NCI-H146 treated with DMSO at 0.1 percent for 48 hours (cell line): ENCODE data around the gene NXPH4.

ENCODE experiments used
- DNase-seq: peaks from one replicate; lab custom pipeline; 2025; ENCODE audit not compliant: unreplicated experiment; lab: John Stamatoyannopoulos, UW

The NXPH4 gene

DNA sequence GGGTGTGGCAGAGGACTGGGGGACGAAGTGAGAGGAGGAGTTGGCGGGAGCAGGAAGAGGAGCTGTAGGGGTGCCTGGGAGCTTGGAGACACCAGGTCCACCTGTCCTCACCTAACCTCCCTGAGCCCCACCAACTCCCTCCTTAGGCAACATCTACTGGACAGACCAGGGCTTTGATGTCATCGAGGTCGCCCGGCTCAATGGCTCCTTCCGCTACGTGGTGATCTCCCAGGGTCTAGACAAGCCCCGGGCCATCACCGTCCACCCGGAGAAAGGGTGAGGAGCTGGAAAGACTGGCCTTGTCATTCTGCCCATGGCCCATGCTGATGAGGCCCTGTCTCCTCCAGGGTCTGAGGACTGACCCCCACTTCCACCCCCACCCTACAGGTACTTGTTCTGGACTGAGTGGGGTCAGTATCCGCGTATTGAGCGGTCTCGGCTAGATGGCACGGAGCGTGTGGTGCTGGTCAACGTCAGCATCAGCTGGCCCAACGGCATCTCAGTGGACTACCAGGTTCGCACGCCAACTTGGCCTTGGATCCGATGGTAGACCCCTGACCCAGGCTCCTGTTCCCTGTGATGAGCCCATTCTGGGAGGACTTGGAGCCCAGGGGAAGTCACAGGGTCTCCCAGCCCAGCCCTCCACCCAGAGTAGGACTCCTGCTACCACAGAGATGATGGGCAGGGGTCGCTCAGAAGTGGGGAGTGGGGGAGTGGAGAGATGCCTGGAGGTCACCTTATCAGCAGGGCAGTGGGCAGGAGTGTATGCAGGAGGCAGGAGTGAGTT, 32.5 kb upstream of the NXPH4 start:
- DNase-seq, result no peak

DNA sequence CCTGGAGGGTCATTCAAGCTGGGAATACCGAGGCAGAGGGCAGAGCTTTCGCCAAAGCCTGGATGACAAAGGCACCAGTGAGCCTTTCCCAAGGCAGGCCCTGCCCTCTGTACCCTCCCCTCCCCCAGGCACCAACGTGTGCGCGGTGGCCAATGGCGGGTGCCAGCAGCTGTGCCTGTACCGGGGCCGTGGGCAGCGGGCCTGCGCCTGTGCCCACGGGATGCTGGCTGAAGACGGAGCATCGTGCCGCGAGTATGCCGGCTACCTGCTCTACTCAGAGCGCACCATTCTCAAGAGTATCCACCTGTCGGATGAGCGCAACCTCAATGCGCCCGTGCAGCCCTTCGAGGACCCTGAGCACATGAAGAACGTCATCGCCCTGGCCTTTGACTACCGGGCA, 31.2 kb upstream of the NXPH4 start:
- DNase-seq, result no peak

DNA sequence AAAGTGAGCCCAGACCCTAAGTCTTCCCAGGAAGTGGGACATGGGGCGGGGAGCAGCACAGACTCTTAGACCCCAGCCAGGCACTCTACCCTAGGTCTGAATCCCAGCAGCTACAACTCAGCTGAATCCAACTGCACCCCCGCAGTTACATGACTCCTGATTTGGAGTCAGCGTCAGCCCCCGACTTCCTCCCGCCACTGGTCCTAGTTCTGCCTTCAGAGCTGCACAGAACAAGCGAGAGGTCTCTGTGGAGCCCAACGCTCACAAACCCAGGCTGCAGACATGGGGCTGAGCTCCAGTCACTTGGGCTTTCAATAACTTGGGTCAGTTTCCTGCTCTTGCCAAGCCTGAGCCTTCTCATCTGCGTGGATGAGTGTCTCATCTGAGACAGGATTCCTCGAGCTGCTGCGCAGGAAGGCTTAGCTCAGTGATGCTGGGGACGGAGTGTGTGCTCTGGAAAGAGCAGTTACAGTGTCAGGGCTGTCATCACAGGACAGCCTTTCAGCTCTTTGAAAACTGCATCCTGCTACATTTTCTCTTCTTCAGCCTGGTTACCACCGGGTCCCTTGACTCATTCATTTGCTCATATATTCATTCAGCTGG, 30.6 kb upstream of the NXPH4 start:
- no peak for DNase-seq

DNA sequence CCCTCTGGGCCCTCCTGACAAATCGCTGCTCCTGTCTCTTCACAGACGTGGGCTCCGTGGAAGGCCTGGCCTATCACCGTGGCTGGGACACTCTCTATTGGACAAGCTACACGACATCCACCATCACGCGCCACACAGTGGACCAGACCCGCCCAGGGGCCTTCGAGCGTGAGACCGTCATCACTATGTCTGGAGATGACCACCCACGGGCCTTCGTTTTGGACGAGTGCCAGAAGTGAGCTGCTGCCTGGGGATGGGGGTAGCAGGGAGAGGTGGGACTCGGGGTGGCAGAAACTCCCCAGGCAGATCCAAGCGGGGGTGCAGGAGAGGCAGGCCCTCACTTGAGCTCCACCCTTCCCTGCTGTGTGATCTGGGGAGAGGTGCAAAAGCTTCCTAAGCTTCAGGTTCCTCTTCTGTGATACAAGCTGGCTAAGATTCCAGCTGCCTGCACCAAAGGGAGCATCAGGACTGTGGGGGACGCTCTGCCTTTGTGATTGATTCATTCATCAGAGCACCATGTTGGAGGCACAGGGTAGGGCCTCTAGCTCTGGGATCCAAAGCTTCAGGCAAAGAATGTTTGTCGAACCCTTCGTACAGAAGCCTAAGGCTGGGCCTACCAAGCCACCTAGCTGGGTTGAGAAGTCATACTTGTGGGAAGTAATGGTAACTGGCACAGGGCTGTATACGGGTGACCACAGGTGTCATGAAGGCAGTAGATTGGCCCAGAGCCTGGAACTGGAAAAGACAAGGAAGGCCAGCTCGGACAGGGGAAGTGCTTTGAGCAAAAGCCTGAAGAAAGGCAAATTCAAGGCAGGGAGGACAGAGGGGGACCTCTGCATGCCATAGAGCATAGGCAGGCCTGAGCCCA, 29.1 kb upstream of the NXPH4 start:
- no peak for DNase-seq

DNA sequence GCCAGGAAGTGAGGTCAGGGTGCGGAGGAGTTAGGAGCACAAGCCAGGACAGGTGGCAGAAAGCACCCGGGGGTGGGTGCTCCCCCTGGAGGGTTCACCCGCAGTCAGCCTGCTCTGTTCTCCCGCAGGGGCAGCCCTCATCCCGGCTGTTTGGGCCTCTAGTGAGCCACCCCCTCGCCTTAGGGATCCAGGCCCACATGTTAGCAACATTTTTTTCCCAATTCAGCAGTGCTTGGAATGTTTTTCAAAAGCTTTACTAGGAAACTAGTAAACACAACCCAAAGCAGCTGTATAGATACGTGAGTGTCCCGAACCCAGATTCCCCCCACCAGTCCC, 28.5 kb upstream of the NXPH4 start:
- DNase-seq, result no peak

DNA sequence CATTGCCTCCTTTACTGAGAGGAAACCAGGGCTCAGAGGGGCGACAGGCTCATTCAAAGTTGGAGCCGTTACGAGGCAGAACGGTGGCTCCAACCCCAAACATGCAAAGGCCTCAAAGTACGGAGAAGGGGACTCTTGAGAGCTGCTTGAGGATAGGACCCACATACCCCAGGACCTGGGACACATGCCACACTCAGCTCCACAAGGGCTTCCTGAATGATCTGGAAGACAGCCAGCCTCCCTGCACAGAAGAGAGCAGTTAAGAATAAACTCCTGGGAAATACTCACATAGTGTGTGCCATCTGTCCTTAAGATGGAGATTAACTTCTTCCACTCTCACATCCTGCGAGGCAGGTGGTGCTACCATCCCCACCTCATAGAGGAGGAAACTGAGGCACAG, 26.6 kb upstream of the NXPH4 start:
- no peak for DNase-seq

DNA sequence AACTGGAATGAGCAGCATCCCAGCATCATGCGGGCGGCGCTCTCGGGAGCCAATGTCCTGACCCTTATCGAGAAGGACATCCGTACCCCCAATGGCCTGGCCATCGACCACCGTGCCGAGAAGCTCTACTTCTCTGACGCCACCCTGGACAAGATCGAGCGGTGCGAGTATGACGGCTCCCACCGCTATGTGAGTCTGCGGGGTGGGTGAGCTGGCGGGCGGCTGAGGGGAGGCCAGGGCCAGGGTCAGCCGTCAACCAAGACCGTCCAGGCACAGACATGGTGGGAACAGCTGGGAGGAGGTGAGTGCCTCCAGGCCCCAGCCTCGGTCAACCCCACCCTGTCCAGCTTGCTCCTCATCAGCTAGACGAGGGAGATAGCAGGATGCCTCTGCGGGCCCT, 25.8 kb upstream of the NXPH4 start:
- DNase-seq, result no peak

DNA sequence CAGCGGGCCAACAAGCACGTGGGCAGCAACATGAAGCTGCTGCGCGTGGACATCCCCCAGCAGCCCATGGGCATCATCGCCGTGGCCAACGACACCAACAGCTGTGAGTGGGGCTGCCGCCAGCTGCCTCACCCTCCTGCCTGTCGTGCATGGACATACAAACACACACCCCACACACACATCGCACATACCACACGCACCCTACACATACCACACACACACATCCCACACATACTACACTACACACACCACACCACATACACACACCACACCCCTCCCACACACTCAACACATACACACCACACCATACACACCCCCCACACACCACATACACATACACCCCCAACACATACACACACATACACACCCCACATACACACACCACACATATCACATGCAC, 25.2 kb upstream of the NXPH4 start:
- no peak for DNase-seq

DNA sequence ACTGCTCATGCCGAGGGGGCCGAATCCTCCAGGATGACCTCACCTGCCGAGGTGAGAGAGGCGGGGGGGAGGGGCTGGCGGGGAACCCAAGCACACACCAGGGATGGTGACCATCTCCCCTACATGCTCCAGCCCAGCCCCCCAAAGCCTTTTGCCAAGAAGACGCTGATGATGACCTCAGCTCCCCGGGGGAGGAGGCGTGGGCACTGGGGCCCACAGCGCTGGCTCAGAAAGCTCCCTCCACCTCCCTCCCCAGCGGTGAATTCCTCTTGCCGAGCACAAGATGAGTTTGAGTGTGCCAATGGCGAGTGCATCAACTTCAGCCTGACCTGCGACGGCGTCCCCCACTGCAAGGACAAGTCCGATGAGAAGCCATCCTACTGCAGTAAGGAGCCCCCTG, 23.7 kb upstream of the NXPH4 start:
- no peak for DNase-seq

DNA sequence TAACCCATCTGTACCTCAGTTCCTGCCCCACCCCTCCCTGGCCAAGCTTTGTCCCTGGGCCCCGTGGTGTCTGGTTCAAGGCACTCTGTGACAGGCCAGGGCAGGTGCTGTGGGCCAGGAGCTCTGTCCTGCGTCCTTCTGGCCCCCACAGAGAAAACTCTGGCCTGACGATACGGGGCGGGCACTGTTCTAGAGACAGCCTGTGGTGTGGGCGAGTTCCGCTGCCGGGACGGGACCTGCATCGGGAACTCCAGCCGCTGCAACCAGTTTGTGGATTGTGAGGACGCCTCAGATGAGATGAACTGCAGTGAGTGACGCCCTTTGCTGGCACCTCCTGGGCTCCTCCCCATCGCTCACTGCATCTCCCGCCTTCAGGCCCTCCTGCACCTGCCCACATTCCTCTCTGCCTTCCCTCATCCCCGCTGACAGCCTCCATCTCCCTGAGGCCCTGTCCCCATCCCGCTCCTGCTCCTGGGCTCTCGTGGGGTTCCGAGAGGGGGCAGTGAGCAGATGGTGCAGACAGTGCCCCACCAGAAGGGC, 22.8 kb upstream of the NXPH4 start:
- DNase-seq, result no peak

DNA sequence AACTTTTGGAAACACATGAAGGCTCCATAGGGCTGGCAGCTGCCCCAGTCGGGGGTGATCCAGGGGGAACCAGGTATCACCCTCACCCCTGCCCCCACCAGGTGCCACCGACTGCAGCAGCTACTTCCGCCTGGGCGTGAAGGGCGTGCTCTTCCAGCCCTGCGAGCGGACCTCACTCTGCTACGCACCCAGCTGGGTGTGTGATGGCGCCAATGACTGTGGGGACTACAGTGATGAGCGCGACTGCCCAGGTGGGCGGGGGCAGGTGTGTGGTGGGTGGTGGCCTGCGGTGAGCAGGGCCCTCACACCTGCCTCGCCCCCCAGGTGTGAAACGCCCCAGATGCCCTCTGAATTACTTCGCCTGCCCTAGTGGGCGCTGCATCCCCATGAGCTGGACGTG, 22.3 kb upstream of the NXPH4 start:
- DNase-seq, result no peak

DNA sequence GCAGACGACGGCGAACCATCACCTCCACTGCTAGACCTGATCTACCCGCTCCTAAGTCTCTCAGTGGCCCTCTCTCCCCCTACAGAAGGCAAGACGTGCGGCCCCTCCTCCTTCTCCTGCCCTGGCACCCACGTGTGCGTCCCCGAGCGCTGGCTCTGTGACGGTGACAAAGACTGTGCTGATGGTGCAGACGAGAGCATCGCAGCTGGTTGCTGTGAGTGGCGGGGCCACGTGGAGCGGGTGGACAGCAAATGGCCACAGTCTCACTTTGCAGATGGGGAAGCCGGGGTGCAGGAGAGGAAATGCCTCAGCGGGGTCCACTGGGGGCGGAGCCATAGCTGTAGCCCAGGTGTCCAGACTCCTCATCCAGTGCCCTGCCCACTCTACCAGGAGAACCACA, 21.4 kb upstream of the NXPH4 start:
- no peak for DNase-seq

DNA sequence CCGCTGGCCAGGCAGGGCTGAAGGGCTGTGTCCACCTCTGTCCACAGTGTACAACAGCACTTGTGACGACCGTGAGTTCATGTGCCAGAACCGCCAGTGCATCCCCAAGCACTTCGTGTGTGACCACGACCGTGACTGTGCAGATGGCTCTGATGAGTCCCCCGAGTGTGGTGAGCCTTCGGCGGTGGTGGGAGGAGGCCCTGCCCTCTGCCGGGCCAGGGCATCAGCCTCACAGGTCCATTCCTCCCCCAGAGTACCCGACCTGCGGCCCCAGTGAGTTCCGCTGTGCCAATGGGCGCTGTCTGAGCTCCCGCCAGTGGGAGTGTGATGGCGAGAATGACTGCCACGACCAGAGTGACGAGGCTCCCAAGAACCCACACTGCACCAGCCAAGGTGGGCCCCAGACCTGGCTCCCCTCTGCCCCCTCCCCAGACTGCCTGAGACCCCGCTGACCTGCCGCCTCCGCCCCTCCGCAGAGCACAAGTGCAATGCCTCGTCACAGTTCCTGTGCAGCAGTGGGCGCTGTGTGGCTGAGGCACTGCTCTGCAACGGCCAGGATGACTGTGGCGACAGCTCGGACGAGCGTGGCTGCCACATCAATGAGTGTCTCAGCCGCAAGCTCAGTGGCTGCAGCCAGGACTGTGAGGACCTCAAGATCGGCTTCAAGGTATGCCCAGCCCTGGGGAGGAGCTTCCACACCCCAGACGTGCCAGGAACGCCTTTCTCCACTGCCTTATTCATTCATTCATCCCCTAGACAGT, 20.8 kb upstream of the NXPH4 start:
- no peak for DNase-seq

DNA sequence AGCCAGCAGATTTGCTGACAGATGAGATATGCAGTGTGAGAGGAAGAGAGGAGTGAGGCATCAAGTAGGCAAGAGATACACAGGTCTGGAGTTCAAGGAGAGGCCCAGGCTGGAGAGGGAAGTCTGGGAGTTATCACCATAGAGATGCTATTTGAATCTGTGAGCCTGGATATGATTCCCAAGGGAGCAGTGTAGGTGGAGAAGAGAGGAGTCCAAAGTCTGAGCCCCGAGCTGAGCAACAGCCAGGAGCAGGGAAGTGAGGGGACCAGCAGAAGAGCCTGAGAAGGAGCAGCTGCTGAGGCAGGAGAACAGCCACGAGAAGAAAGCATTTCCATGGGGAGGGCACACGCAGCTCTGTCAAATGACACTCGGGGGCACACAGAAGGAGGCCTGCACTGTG, 20.2 kb upstream of the NXPH4 start:
- DNase-seq, result no peak

DNA sequence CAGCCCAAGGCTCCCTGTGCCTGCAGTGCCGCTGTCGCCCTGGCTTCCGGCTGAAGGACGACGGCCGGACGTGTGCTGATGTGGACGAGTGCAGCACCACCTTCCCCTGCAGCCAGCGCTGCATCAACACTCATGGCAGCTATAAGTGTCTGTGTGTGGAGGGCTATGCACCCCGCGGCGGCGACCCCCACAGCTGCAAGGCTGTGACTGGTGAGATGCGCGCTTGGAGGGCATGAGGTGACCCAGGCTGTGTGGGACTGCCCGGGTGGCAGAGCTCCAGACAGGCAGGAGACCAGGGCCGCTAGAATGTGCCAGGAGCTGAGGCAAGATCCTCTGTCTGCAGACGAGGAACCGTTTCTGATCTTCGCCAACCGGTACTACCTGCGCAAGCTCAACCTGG, 19.6 kb upstream of the NXPH4 start:
- no peak for DNase-seq

DNA sequence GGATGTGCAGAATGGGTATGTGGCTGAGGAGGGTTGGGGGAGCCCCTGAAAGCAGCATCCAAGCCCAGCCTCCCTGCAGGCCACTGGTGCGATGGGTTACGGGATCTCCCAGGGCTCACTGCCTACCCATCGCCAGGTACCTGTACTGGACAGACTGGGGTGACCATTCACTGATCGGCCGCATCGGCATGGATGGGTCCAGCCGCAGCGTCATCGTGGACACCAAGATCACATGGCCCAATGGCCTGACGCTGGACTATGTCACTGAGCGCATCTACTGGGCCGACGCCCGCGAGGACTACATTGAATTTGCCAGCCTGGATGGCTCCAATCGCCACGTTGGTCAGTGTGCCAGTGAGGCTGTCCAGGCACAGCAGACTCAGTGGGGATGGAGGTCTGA, 18.3 kb upstream of the NXPH4 start:
- DNase-seq, result no peak

DNA sequence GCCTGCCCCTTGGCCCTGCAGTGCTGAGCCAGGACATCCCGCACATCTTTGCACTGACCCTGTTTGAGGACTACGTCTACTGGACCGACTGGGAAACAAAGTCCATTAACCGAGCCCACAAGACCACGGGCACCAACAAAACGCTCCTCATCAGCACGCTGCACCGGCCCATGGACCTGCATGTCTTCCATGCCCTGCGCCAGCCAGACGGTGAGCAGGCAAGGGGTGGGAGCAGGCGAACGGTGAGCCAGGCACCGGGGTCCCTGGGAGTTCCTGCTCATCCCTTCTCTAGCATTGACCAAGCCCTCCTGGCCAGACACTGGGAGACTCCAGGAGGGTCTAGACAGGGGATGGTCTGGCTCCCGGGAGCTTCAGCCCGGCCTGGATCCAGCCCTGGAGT, 17.4 kb upstream of the NXPH4 start:
- DNase-seq, result no peak

DNA sequence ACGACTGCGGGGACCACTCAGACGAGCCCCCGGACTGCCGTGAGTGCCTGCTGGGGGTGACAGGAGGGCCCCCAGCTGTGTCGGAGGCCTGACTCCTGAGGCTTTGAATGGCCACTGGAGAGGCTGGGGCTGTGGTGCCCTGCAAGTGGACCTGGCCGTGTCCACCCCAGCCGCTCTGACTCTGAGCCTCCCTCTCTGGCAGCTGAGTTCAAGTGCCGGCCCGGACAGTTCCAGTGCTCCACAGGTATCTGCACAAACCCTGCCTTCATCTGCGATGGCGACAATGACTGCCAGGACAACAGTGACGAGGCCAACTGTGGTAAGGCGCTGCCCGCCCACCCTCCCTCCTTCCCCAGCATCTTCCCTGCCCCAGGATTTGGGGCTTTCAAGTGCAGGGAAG, 16.1 kb upstream of the NXPH4 start:
- no peak for DNase-seq

DNA sequence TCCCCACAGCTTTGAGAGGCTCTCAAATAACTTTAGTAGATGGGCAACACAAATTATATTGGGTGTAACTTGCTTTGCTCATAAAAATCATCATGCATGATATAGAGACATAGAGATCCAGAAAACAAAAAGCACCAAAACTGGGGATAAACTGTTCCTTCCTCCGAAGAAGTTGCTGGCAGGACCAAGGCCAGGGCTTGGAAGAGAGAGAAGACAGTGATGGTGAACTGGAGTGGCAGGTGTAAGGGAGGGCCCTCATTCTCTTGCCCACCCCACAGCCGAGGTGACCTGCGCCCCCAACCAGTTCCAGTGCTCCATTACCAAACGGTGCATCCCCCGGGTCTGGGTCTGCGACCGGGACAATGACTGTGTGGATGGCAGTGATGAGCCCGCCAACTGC, 15.4 kb upstream of the NXPH4 start:
- DNase-seq, result no peak

DNA sequence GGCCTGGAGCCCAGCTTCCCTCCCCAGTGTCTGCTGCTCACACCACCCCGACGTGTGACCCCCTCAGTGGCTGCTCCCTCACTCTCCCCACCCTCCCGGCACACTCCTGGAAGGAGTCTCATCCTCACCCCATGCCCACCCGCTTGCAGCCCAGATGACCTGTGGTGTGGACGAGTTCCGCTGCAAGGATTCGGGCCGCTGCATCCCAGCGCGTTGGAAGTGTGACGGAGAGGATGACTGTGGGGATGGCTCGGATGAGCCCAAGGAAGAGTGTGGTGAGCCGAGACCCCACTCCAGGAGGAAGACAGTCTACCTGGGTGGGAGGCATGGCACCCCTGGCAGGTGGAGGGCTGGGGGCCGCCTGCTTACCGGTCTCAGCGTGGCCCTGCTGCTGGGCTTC, 15.0 kb upstream of the NXPH4 start:
- DNase-seq, result no peak

DNA sequence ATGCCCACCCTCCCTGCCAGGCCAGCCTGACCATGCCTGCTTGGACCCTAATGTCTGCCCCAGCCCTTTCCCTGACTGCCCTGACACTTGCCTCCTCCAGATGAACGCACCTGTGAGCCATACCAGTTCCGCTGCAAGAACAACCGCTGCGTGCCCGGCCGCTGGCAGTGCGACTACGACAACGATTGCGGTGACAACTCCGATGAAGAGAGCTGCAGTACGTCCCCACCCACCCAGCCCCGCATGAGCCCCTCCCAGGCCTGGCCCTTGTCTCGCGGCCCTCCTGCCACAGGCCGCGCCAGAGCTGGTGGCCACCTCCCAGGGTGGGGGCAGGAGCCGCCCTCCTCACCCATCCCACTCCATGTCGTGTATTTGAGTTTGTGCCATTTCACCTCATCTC, 14.3 kb upstream of the NXPH4 start:
- no peak for DNase-seq
